Measurements from ENCODE around the gene KLHDC8B.

DNA sequence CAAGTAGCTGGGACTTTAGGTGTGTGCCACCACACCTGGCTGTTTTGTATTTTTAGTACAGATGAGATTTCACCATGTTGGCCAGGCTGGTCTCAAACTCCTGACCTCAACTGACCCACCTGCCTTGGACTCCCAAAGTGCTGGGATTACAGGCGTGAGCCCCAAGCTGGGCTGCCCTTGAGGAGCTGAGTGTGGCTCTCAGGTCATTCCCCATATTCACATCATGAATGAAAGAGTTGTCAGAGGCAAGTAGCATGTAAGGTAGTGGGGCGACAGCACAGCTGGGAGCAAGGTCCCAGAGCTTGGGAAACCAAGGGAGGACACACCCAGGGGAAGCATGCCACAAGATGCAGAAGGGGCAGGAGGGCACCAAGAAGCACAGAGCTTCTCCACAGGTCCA, 10.2 kb upstream of the KLHDC8B start:
- no peak for TF ChIP-seq POLR2AphosphoS5 (IDR thresholded peaks at IDR 0.05; ENCODE audit: low read length)
- TF ChIP-seq, protein P1, sequence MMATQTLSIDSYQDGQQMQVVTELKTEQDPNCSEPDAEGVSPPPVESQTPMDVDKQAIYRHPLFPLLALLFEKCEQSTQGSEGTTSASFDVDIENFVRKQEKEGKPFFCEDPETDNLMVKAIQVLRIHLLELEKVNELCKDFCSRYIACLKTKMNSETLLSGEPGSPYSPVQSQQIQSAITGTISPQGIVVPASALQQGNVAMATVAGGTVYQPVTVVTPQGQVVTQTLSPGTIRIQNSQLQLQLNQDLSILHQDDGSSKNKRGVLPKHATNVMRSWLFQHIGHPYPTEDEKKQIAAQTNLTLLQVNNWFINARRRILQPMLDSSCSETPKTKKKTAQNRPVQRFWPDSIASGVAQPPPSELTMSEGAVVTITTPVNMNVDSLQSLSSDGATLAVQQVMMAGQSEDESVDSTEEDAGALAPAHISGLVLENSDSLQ (IDR thresholded peaks at IDR 0.05): no peak
- TF ChIP-seq, protein P2, sequence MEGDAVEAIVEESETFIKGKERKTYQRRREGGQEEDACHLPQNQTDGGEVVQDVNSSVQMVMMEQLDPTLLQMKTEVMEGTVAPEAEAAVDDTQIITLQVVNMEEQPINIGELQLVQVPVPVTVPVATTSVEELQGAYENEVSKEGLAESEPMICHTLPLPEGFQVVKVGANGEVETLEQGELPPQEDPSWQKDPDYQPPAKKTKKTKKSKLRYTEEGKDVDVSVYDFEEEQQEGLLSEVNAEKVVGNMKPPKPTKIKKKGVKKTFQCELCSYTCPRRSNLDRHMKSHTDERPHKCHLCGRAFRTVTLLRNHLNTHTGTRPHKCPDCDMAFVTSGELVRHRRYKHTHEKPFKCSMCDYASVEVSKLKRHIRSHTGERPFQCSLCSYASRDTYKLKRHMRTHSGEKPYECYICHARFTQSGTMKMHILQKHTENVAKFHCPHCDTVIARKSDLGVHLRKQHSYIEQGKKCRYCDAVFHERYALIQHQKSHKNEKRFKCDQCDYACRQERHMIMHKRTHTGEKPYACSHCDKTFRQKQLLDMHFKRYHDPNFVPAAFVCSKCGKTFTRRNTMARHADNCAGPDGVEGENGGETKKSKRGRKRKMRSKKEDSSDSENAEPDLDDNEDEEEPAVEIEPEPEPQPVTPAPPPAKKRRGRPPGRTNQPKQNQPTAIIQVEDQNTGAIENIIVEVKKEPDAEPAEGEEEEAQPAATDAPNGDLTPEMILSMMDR (IDR thresholded peaks at IDR 0.05 in 2 of 3, conservative IDR thresholded peaks at IDR 0.05 in 1 of 3; ENCODE audit: control insufficient read depth in 2 of 3, extremely low read depth in 1 of 3, insufficient read depth in 1 of 3, low read depth in 3 of 3, low read length in 3 of 3): no peak
- no peak for TF ChIP-seq ZZZ3 (IDR thresholded peaks at IDR 0.05; ENCODE audit: control insufficient read depth, insufficient read length, low read depth)
- no peak for TF ChIP-seq TAF1 (IDR thresholded peaks at IDR 0.05; ENCODE audit: borderline replicate concordance, low read depth, low read length)
- TF ChIP-seq CBX5 (IDR thresholded peaks at IDR 0.05; ENCODE audit: low read depth): no peak
- no peak for TF ChIP-seq JUND (IDR thresholded peaks at IDR 0.05; ENCODE audit: low read depth, low read length)
- TF ChIP-seq POLR2AphosphoS2 (IDR thresholded peaks at IDR 0.05; ENCODE audit: low read depth, low read length): no peak
- TF ChIP-seq, protein P3, sequence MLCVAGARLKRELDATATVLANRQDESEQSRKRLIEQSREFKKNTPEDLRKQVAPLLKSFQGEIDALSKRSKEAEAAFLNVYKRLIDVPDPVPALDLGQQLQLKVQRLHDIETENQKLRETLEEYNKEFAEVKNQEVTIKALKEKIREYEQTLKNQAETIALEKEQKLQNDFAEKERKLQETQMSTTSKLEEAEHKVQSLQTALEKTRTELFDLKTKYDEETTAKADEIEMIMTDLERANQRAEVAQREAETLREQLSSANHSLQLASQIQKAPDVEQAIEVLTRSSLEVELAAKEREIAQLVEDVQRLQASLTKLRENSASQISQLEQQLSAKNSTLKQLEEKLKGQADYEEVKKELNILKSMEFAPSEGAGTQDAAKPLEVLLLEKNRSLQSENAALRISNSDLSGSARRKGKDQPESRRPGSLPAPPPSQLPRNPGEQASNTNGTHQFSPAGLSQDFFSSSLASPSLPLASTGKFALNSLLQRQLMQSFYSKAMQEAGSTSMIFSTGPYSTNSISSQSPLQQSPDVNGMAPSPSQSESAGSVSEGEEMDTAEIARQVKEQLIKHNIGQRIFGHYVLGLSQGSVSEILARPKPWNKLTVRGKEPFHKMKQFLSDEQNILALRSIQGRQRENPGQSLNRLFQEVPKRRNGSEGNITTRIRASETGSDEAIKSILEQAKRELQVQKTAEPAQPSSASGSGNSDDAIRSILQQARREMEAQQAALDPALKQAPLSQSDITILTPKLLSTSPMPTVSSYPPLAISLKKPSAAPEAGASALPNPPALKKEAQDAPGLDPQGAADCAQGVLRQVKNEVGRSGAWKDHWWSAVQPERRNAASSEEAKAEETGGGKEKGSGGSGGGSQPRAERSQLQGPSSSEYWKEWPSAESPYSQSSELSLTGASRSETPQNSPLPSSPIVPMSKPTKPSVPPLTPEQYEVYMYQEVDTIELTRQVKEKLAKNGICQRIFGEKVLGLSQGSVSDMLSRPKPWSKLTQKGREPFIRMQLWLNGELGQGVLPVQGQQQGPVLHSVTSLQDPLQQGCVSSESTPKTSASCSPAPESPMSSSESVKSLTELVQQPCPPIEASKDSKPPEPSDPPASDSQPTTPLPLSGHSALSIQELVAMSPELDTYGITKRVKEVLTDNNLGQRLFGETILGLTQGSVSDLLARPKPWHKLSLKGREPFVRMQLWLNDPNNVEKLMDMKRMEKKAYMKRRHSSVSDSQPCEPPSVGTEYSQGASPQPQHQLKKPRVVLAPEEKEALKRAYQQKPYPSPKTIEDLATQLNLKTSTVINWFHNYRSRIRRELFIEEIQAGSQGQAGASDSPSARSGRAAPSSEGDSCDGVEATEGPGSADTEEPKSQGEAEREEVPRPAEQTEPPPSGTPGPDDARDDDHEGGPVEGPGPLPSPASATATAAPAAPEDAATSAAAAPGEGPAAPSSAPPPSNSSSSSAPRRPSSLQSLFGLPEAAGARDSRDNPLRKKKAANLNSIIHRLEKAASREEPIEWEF (IDR thresholded peaks at IDR 0.05; ENCODE audit: insufficient replicate concordance, low read depth, low read length): no peak
- TF ChIP-seq, protein P4, sequence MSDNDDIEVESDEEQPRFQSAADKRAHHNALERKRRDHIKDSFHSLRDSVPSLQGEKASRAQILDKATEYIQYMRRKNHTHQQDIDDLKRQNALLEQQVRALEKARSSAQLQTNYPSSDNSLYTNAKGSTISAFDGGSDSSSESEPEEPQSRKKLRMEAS (IDR thresholded peaks at IDR 0.05; ENCODE audit: low read depth, low read length): no peak
- TF ChIP-seq RAD21 (IDR thresholded peaks at IDR 0.05; ENCODE audit: insufficient read depth, low read depth, low read length): no peak
- TF ChIP-seq BMI1 (IDR thresholded peaks at IDR 0.05; ENCODE audit: borderline replicate concordance): no peak

Measured in GM12878 (cell line).